WERI-Rb-1 (cell line): ENCODE measurements around the gene PDCL2.

Experiments used
- DNase-seq: peaks from one replicate; pipeline ENCODE4 v3.0.0-alpha.2; 2020
- H3K27ac ChIP-seq: fragments of 250-450 bp; sonication (Bioruptor Pico); 2 replicates; pipeline ENCODE4 v1.5.1; 2020; ENCODE audit warnings: mild to moderate bottlenecking, moderate library complexity
- H3K27me3 ChIP-seq: fragments of 250-450 bp; sonication (Bioruptor Pico); 2 replicates; pipeline ENCODE4 v1.5.1; 2021; ENCODE audit warnings: mild to moderate bottlenecking, low read depth, moderate library complexity; ENCODE audit not compliant: insufficient read depth, severe bottlenecking
- H3K36me3 ChIP-seq: fragments of 250-450 bp; sonication (Bioruptor Pico); 2 replicates; pipeline ENCODE4 v1.5.1; 2020; ENCODE audit warnings: mild to moderate bottlenecking, moderate library complexity
- H3K4me3 ChIP-seq: 2 replicates; pipeline ENCODE4 v1.5.1; 2011; ENCODE audit warnings: low read depth, mild to moderate bottlenecking, control low read depth, low read length
- H3K9me3 ChIP-seq: fragments of 250-450 bp; sonication (Bioruptor Pico); 2 replicates; pipeline ENCODE4 v1.5.1; 2021; ENCODE audit warnings: mild to moderate bottlenecking, moderate library complexity; ENCODE audit not compliant: severe bottlenecking
- TF ChIP-seq, protein P1 (sequence below): IDR thresholded peaks from 2 replicates; pipeline ENCODE4 v1.5.1; 2011; ENCODE audit warnings: low read depth, mild to moderate bottlenecking, control low read depth, inconsistent platforms, low read length

The PDCL2 gene

DNA sequence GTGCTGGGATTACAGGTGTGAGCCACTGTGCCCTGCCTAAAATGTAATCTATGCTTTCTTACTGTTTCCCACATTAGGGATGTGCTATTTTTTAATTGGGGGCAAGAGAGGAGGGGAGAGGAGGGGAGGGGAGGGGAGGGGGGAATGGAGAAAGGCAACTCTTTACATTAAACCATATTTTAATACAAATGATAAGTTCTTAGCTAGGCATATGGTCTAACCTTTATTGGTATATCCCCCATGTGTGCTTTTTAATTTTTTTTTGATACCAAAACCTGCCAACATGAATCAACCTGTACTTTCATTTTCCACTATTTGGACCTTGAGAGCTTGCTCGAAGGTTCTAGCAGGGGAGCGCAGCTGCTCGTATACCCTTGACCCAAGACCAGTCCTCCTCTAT lies 51.8 kb downstream of the PDCL2 start:
- no peak for DNase-seq
- no peaks in the 10 kb centered on the region for H3K27me3 ChIP-seq
- H3K9me3 ChIP-seq = no peaks in the 10 kb centered on the region
- H3K27ac ChIP-seq = no peak overlapping the region
- no peak overlapping the region for H3K4me3 ChIP-seq
- no peaks in the 10 kb centered on the region for H3K36me3 ChIP-seq
- TF ChIP-seq, protein P1, sequence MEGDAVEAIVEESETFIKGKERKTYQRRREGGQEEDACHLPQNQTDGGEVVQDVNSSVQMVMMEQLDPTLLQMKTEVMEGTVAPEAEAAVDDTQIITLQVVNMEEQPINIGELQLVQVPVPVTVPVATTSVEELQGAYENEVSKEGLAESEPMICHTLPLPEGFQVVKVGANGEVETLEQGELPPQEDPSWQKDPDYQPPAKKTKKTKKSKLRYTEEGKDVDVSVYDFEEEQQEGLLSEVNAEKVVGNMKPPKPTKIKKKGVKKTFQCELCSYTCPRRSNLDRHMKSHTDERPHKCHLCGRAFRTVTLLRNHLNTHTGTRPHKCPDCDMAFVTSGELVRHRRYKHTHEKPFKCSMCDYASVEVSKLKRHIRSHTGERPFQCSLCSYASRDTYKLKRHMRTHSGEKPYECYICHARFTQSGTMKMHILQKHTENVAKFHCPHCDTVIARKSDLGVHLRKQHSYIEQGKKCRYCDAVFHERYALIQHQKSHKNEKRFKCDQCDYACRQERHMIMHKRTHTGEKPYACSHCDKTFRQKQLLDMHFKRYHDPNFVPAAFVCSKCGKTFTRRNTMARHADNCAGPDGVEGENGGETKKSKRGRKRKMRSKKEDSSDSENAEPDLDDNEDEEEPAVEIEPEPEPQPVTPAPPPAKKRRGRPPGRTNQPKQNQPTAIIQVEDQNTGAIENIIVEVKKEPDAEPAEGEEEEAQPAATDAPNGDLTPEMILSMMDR = no peak

DNA sequence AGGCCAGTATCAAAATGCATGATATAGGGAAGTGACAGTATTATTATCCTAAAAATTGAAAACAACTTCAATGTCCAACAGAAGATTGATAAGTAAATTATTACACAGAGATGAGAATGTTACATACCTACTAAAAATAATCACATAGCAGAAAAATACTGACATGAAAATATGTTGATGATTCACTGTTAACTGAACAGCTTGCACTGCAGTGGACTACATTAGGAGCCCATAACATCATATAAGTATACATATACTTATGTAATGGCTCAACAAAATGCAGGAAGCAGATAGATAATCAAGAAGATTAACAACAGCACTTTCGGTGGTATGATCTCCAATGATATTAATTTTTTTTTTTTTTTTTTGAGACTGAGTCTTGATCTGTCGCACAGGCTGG lies 52.4 kb downstream of the PDCL2 start:
- Histone ChIP-seq H3K27me3 (no peaks in the 10 kb centered on the region), H3K36me3 (no peaks in the 10 kb centered on the region), H3K4me3 (no peak overlapping the region), H3K9me3 (no peaks in the 10 kb centered on the region), H3K27ac (no peak overlapping the region)
- DNase-seq = no peak
- TF ChIP-seq, protein P1 = no peak

DNA sequence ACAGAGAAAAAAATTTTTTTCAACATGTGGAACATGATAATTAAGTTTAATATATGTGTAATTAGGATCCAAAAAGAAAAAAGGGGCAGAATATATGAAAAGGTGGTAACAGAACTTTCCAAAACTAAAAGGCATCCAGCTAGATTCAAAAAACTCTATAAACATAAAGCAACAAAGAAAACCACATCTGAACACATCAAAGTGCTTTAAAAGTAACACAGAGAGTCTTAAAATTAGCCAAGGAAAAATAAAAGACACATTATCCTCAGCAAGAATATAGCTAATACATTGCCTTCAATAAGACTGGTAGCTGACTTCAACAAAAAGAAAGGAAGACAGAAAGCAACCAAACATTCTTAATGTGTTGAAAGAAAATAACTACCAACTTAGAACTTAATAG lies 53.5 kb downstream of the PDCL2 start:
- Histone ChIP-seq H3K36me3 (no peaks in the 10 kb centered on the region; the same call in 1 of the 2 replicates), H3K4me3 (no peak overlapping the region), H3K27me3 (no peaks in the 10 kb centered on the region), H3K27ac (no peak overlapping the region), H3K9me3 (no peaks in the 10 kb centered on the region)
- DNase-seq = no peak
- TF ChIP-seq, protein P1 = no peak

GRCh38 chr4:55534306-55534705 lies 57.7 kb downstream of the PDCL2 start:
- no peaks in the 10 kb centered on the region for H3K27me3 ChIP-seq
- no peaks in the 10 kb centered on the region; the same call in 1 of the 2 replicates for H3K36me3 ChIP-seq
- H3K4me3 ChIP-seq = no peak overlapping the region
- TF ChIP-seq, protein P1 = no peak
- H3K27ac ChIP-seq = no peak overlapping the region
- H3K9me3 ChIP-seq = no peaks in the 10 kb centered on the region
- no peak for DNase-seq

- no peak overlapping the region for H3K27ac ChIP-seq
- TF ChIP-seq, protein P1 = no peak
- H3K27me3 ChIP-seq = no peaks in the 10 kb centered on the region
- H3K4me3 ChIP-seq = no peak overlapping the region
- H3K9me3 ChIP-seq = no peaks in the 10 kb centered on the region
- H3K36me3 ChIP-seq = no peaks in the 10 kb centered on the region; the same call in 1 of the 2 replicates
- no peak for DNase-seq
Observed at GRCh38 chr4:55530691-55531090, 61.4 kb downstream of the PDCL2 start.

DNA sequence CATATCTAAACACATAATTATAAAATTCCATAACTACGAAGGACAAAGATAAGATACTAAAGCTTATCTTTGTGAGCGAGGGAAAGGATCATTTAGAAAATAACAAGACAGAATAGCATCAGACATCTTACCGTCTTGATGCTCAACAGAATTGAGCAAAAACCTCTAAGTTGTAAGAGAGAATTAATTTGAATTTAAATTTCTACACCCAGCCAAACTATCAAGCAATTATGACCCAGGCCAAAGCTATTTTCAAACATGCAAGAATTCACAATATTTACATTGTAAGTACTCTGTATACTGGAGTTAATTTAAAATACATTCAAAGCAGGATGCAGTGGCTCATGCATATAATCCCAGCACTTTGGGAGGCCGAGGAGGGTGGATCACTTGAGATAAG lies 61.9 kb downstream of the PDCL2 start:
- Histone ChIP-seq H3K36me3 (no peaks in the 10 kb centered on the region; the same call in 1 of the 2 replicates), H3K27me3 (no peaks in the 10 kb centered on the region), H3K27ac (no peak overlapping the region), H3K9me3 (no peaks in the 10 kb centered on the region), H3K4me3 (no peak overlapping the region)
- no peak for DNase-seq
- TF ChIP-seq, protein P1 = no peak
